H9 (cell line): Measurements from ENCODE around the gene SMC4. TPM values are rescaled to one million over a fixed set of nuclear protein-coding genes. Genes with fewer than 3 reads are reported as not detected.

ENCODE experiments used
- DNase-seq: peaks from one replicate; pipeline ENCODE4 v3.0.0-alpha.2; 2017
- H2AFZ ChIP-seq: one replicate; pipeline ENCODE4 v1.6.1; 2013; ENCODE audit warnings: mild to moderate bottlenecking, low read length, control low read depth, moderate library complexity
- H2AK5ac ChIP-seq: 2 replicates; pipeline ENCODE4 v1.6.1; 2013; ENCODE audit warnings: low read length, control low read depth, mixed read lengths; ENCODE audit not compliant: insufficient read length
- H2BK120ac ChIP-seq: one replicate; pipeline ENCODE4 v1.6.1; 2013; ENCODE audit warnings: low read depth, mild to moderate bottlenecking, low read length, control low read depth, inconsistent platforms; ENCODE audit not compliant: poor library complexity, severe bottlenecking
- H2BK12ac ChIP-seq: 2 replicates; pipeline ENCODE4 v1.6.1; 2013; ENCODE audit warnings: low read length, control low read depth, mixed read lengths, low read depth; ENCODE audit not compliant: insufficient read length
- H2BK15ac ChIP-seq: 2 replicates; pipeline ENCODE4 v1.6.1; 2013; ENCODE audit warnings: low read depth, low read length, control low read depth
- H2BK20ac ChIP-seq: one replicate; pipeline ENCODE4 v1.6.1; 2013; ENCODE audit warnings: low read depth, mild to moderate bottlenecking, low read length, control low read depth, inconsistent platforms; ENCODE audit not compliant: poor library complexity, severe bottlenecking
- H2BK5ac ChIP-seq: 2 replicates; pipeline ENCODE4 v1.6.1; 2013; ENCODE audit warnings: low read length, control low read depth, mixed read lengths; ENCODE audit not compliant: insufficient read length
- H3K14ac ChIP-seq: 2 replicates; pipeline ENCODE4 v1.6.1; 2013; ENCODE audit warnings: low read length, control low read depth; ENCODE audit not compliant: insufficient read depth
- H3K18ac ChIP-seq: 2 replicates; pipeline ENCODE4 v1.6.1; 2013; ENCODE audit warnings: low read depth, mild to moderate bottlenecking, mixed read lengths, low read length, control low read depth; ENCODE audit not compliant: insufficient read length
- H3K23ac ChIP-seq: 2 replicates; pipeline ENCODE4 v1.6.1; 2013; ENCODE audit warnings: low read length, control low read depth, mixed read lengths, low read depth; ENCODE audit not compliant: insufficient read length
- H3K23me2 ChIP-seq: 2 replicates; pipeline ENCODE4 v1.6.1; 2013; ENCODE audit warnings: low read depth, mild to moderate bottlenecking, mixed read lengths, low read length, control low read depth; ENCODE audit not compliant: insufficient read length, poor library complexity, severe bottlenecking
- H3K27ac ChIP-seq: 2 replicates; pipeline ENCODE4 v1.5.1; 2013; ENCODE audit warnings: low read length, control low read depth, mixed read lengths, low read depth; ENCODE audit not compliant: insufficient read length
- H3K27me3 ChIP-seq: 2 replicates; pipeline ENCODE4 v1.6.1; 2013; ENCODE audit warnings: low read length, control low read depth, inconsistent platforms; ENCODE audit not compliant: insufficient read depth
- H3K4ac ChIP-seq: 2 replicates; pipeline ENCODE4 v1.6.1; 2013; ENCODE audit warnings: low read depth, mild to moderate bottlenecking, control low read depth, inconsistent platforms, low read length, moderate library complexity
- H3K4me1 ChIP-seq: 2 replicates; pipeline ENCODE4 v1.6.1; 2013; ENCODE audit warnings: low read length, control low read depth, inconsistent platforms; ENCODE audit not compliant: insufficient read depth
- H3K4me2 ChIP-seq: 2 replicates; pipeline ENCODE4 v1.6.1; 2013; ENCODE audit warnings: low read length, control low read depth, mixed read lengths; ENCODE audit not compliant: insufficient read length, insufficient read depth
- H3K56ac ChIP-seq: 2 replicates; pipeline ENCODE4 v1.6.1; 2013; ENCODE audit warnings: low read depth, mild to moderate bottlenecking, mixed read lengths, low read length, control low read depth; ENCODE audit not compliant: insufficient read length
- H3K79me1 ChIP-seq: 2 replicates; pipeline ENCODE4 v1.6.1; 2013; ENCODE audit warnings: low read depth, mild to moderate bottlenecking, moderate library complexity, low read length, control low read depth, inconsistent platforms; ENCODE audit not compliant: insufficient read depth, poor library complexity, severe bottlenecking
- H3K79me2 ChIP-seq: 2 replicates; pipeline ENCODE4 v1.6.1; 2013; ENCODE audit warnings: low read length, control low read depth, inconsistent platforms; ENCODE audit not compliant: insufficient read depth
- H3K9ac ChIP-seq: 2 replicates; pipeline ENCODE4 v1.6.1; 2013; ENCODE audit warnings: low read length, control low read depth, mixed read lengths; ENCODE audit not compliant: insufficient read length; ENCODE audit errors: extremely low read depth
- H3K9me3 ChIP-seq: one replicate; pipeline ENCODE4 v1.6.1; 2013; ENCODE audit warnings: low read depth, low read length, inconsistent platforms; ENCODE audit not compliant: control insufficient read depth
- H3T11ph ChIP-seq: one replicate; pipeline ENCODE4 v1.6.1; 2013; ENCODE audit warnings: mild to moderate bottlenecking, low read length, control low read depth, inconsistent platforms
- H4K20me1 ChIP-seq: one replicate; pipeline ENCODE4 v1.6.1; 2013; ENCODE audit not compliant: control insufficient read depth, insufficient read length, insufficient read depth
- H4K5ac ChIP-seq: 2 replicates; pipeline ENCODE4 v1.6.1; 2013; ENCODE audit warnings: low read depth, mild to moderate bottlenecking, mixed read lengths, low read length, control low read depth; ENCODE audit not compliant: insufficient read length
- H4K8ac ChIP-seq: replicated peaks from 2 replicates; pipeline ENCODE4 v1.6.1; 2013; ENCODE audit warnings: low read length, control low read depth, mixed read lengths, low read depth; ENCODE audit not compliant: insufficient read length
- H4K91ac ChIP-seq: 2 replicates; pipeline ENCODE4 v1.6.1; 2013; ENCODE audit warnings: low read depth, mild to moderate bottlenecking, moderate library complexity, mixed read lengths, low read length, control low read depth; ENCODE audit not compliant: insufficient read length
- H3K27ac Mint-ChIP-seq, 3 experiments: 2 replicates in 2 of 3; 3 replicates in 1 of 3; pipeline ENCODE4 v1.8.0; 2020 to 2021; ENCODE audit warnings: mixed read lengths in 3 of 3, mild to moderate bottlenecking in 1 of 3, moderate library complexity in 1 of 3
- H3K27me3 Mint-ChIP-seq: 2 replicates; pipeline ENCODE4 v1.8.0; 2021; ENCODE audit warnings: low read depth, mild to moderate bottlenecking, moderate library complexity, mixed read lengths
- H3K36me3 Mint-ChIP-seq, 3 experiments: 2 replicates in 2 of 3; 3 replicates in 1 of 3; pipeline ENCODE4 v1.8.0; 2020 to 2021; ENCODE audit warnings: low read depth in 3 of 3, mixed read lengths in 3 of 3; ENCODE audit not compliant: insufficient read depth in 1 of 3
- H3K4me1 Mint-ChIP-seq, 2 experiments: 2 replicates each; pipeline ENCODE4 v1.8.0; 2020; ENCODE audit warnings: mixed read lengths in 2 of 2
- H3K4me3 Mint-ChIP-seq, 2 experiments: 2 replicates in 1 of 2; 3 replicates in 1 of 2; pipeline ENCODE4 v1.8.0; 2020 to 2021; ENCODE audit warnings: mild to moderate bottlenecking in 2 of 2, mixed read lengths in 2 of 2, moderate library complexity in 1 of 2
- H3K9me3 Mint-ChIP-seq, 2 experiments: 2 replicates in 1 of 2; 3 replicates in 1 of 2; pipeline ENCODE4 v1.8.0; 2020; ENCODE audit warnings: mild to moderate bottlenecking in 2 of 2, mixed read lengths in 2 of 2, moderate library complexity in 1 of 2
- CTCF ChIP-seq: fragments of 200-600 bp; sonication (generic); conservative IDR thresholded peaks from 3 replicates; pipeline ENCODE4 v1.8.0; 2021; ENCODE audit warnings: antibody characterized with exemption, mild to moderate bottlenecking
- total RNA-seq: library from RNA; stranded (reverse); gene quantifications from 2 replicates; pipeline ENCODE4 v1.2.1, GENCODE V29; 2021

Gene SMC4
- total RNA-seq, 1 experiment from 2014 or later: 130 TPM

GRCh38 chr3:160395297-160395696, 4.2 kb upstream of the SMC4 start:
- no peaks in the 10 kb centered on the region for H3K4me1 ChIP-seq
- H2AFZ ChIP-seq: no peak overlapping the region
- TF ChIP-seq CTCF: no peak
- H3K23ac ChIP-seq: no peak overlapping the region
- no peaks in the 10 kb centered on the region for H3K9me3 ChIP-seq
- no peak overlapping the region for H3K9ac ChIP-seq
- peaks cover 3% of the 10 kb centered on the region for H3K79me1 ChIP-seq
- H3K9me3 Mint-ChIP-seq: peaks cover 0 to 4% of the 10 kb centered on the region in 2 experiments; a peak in 1 of 5 replicates
- no peak overlapping the region for H3K27ac ChIP-seq
- no peak overlapping the region for H2BK20ac ChIP-seq
- H3T11ph ChIP-seq: no peak overlapping the region
- no peak overlapping the region for H4K91ac ChIP-seq
- no peak overlapping the region for H2BK120ac ChIP-seq
- H4K5ac ChIP-seq: no peak overlapping the region
- no peak overlapping the region for H3K4me3 Mint-ChIP-seq
- H2BK12ac ChIP-seq: no peak overlapping the region
- no peak overlapping the region for H3K56ac ChIP-seq
- peaks cover 4% of the 10 kb centered on the region; the same call in 1 of the 2 replicates for H3K79me2 ChIP-seq
- no peaks in the 10 kb centered on the region for H4K20me1 ChIP-seq
- peak overlapping the region; percentile 17 to 88 (median 19); a peak in 3 of 7 replicates for H3K27ac Mint-ChIP-seq
- H3K27me3 Mint-ChIP-seq: peaks cover 3% of the 10 kb centered on the region; the same call in 1 of the 2 replicates
- H3K23me2 ChIP-seq: no peaks in the 10 kb centered on the region
- H3K14ac ChIP-seq: no peak overlapping the region
- H2BK5ac ChIP-seq: no peak overlapping the region
- no peak overlapping the region for H4K8ac ChIP-seq
- peaks cover 0 to 1% (median 0%) of the 10 kb centered on the region in 3 experiments; a peak in 3 of 7 replicates for H3K36me3 Mint-ChIP-seq
- H2AK5ac ChIP-seq: no peak overlapping the region
- H3K27me3 ChIP-seq: no peaks in the 10 kb centered on the region
- H3K4me1 Mint-ChIP-seq: peaks cover 13 to 14% of the 10 kb centered on the region in 2 experiments
- H3K18ac ChIP-seq: no peak overlapping the region
- no peak overlapping the region for H3K4me2 ChIP-seq
- no peak overlapping the region for H2BK15ac ChIP-seq
- H3K4ac ChIP-seq: no peak overlapping the region
- no peak for DNase-seq
